ENCODE measurements around the gene HBG2. TPM values are rescaled to one million over a fixed set of nuclear protein-coding genes. Genes with fewer than 3 reads are reported as not detected.

The HBG2 gene
- total and polyA plus RNA-seq, 10 donors: 0.29 to 19.6 (median 4.2) TPM; not detected in 3

DNA sequence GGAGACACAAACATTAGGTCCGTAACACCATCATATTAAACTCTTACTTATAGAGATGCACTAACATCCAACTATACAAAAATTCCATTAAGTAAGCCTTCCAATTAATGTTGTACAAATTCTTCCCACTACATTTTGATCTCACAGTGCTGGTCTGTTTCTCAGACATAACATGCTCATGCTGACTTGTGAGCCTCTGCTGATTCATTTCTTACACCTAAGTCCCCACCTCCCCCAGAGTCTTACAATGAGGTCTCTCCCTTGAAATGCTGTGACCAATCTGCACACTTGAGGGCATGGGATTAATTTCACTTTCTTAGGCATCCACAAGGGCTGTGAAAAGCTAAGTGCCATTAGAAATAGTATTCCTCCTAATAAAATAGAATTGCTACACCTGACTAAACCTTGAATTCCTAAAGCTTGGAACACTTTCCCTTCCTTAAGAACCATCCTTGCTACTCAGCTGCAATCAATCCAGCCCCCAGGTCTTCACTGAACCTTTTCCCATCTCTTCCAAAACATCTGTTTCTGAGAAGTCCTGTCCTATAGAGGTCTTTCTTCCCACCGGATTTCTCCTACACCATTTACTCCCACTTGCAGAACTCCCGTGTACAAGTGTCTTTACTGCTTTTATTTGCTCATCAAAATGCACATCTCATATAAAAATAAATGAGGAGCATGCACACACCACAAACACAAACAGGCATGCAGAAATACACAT lies 6.9 kb downstream of the HBG2 start:
- Histone ChIP-seq H3K4me3 (no peak overlapping the region), H3K27me3 (replicated peaks in 1 of 7) (no peaks in the 10 kb centered on the region), H3K4me1 (no peaks in the 10 kb centered on the region), H3K9me3 (no peaks in the 10 kb centered on the region), H3K36me3 (no peaks in the 10 kb centered on the region), H3K27ac (no peak overlapping the region)
- intact Hi-C loops (cut with DNase I; ENCODE audit: low total_unique reads): no loop called here
- 83 to 92% (median 86%) methylated on average over 3 of the region's 3 CpGs for WGBS, 5 donors
- no peak for TF ChIP-seq POLR2AphosphoS5 (IDR thresholded peaks at IDR 0.05)
- TF ChIP-seq, protein P1, sequence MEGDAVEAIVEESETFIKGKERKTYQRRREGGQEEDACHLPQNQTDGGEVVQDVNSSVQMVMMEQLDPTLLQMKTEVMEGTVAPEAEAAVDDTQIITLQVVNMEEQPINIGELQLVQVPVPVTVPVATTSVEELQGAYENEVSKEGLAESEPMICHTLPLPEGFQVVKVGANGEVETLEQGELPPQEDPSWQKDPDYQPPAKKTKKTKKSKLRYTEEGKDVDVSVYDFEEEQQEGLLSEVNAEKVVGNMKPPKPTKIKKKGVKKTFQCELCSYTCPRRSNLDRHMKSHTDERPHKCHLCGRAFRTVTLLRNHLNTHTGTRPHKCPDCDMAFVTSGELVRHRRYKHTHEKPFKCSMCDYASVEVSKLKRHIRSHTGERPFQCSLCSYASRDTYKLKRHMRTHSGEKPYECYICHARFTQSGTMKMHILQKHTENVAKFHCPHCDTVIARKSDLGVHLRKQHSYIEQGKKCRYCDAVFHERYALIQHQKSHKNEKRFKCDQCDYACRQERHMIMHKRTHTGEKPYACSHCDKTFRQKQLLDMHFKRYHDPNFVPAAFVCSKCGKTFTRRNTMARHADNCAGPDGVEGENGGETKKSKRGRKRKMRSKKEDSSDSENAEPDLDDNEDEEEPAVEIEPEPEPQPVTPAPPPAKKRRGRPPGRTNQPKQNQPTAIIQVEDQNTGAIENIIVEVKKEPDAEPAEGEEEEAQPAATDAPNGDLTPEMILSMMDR (IDR thresholded peaks at IDR 0.05 in 8 of 11, conservative IDR thresholded peaks at IDR 0.05 in 3 of 11): no peak
- TF ChIP-seq POLR2A (IDR thresholded peaks at IDR 0.05): no peak
- DNase-seq: no peak

DNA sequence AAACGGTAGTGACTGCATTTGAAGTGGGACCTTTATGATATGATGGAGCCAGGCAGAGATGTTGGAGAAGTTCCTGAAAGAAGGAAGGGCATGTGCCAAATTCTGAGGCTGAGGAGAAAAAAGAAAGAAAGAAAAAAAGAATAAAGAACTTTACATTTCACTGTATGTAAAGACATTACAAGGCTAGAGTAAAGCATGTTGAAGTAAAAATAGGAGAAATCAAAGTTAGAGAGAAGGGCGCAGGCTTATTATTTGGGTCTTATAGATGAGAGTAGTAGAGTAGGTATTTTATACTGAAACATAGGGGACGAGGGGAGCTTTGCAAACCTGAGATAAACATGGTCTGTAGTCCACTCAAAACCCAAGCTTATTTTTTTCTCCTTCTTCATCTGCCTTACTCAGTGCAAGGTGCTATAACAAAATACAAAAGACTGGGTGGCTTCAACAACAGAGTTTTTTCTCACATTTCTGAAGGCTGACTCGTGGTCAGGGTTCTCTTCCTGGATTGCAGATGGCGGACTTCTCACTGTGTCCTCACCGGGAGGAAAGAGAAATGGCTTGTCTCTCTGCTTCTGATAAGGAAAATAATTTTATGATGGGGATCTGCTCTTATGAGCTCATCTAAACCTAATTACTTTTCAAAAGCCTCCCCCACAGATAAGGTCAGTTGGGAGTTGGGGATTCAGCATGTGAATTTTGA lies 7.7 kb downstream of the HBG2 start:
- Histone ChIP-seq H3K27ac (no peak overlapping the region), H3K27me3 (replicated peaks in 1 of 7) (no peaks in the 10 kb centered on the region), H3K36me3 (no peaks in the 10 kb centered on the region), H3K9me3 (no peaks in the 10 kb centered on the region), H3K4me1 (no peaks in the 10 kb centered on the region), H3K4me3 (no peak overlapping the region)
- WGBS, 5 donors: 61 to 72% (median 66%) methylated on average over 6 of the region's 6 CpGs
- TF ChIP-seq POLR2A (IDR thresholded peaks at IDR 0.05) (no peak), POLR2AphosphoS5 (IDR thresholded peaks at IDR 0.05) (no peak)
- TF ChIP-seq, protein P1 (IDR thresholded peaks at IDR 0.05 in 8 of 11, conservative IDR thresholded peaks at IDR 0.05 in 3 of 11): no peak
- DNase-seq: no peak
- intact Hi-C loops (cut with DNase I; ENCODE audit: low total_unique reads): no loop called here

DNA sequence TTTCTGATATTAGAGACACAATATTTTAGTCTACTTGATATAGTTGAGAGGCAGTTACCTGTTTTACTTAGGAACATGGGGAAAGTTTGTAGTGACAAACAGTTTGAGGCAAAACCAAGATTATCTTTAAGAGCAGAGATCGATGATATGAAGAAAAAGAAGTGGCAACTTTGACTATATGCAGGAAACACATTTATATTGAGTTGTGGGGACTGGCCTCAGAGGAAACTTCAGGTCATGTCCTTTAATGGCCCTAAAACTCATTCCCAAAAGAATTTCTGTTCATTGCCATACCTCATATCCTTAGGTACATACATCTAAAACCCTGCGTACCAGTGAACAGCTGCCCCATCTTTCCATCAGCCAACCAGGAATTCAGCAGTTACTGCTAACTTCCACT lies 9.4 kb downstream of the HBG2 start:
- Histone ChIP-seq H3K27me3 (replicated peaks in 1 of 7) (no peaks in the 10 kb centered on the region), H3K36me3 (no peaks in the 10 kb centered on the region), H3K27ac (no peak overlapping the region), H3K4me3 (no peak overlapping the region), H3K4me1 (no peaks in the 10 kb centered on the region), H3K9me3 (no peaks in the 10 kb centered on the region)
- no peak for DNase-seq
- WGBS, 5 donors: 55 to 71% (median 64%) methylated on average over 2 of the region's 2 CpGs
- TF ChIP-seq, protein P1 (IDR thresholded peaks at IDR 0.05 in 8 of 11, conservative IDR thresholded peaks at IDR 0.05 in 3 of 11): no peak
- TF ChIP-seq POLR2AphosphoS5 (IDR thresholded peaks at IDR 0.05) (no peak), POLR2A (IDR thresholded peaks at IDR 0.05) (no peak)
- intact Hi-C loops (cut with DNase I; ENCODE audit: low total_unique reads): no loop called here

DNA sequence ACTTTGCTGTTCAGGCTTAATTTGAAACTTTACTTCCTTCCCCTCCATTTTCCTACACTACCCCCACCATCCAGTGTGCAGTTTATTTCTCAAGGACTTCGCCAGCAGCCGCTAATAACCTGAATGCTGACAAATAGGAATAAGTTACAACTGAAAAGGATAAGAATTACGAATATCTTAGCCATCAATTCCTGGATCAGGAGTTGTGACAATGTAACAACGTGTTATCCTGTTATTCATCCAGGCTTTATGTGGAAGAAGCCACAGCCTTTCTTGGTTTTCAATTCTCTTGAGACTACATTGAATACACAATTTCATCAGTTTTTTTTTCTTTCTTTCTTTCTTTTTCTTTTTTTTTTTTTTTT lies 10.8 kb downstream of the HBG2 start:
- Histone ChIP-seq H3K27ac (no peak overlapping the region), H3K4me1 (no peaks in the 10 kb centered on the region), H3K36me3 (no peaks in the 10 kb centered on the region), H3K27me3 (replicated peaks in 1 of 7) (no peaks in the 10 kb centered on the region), H3K4me3 (no peak overlapping the region), H3K9me3 (no peaks in the 10 kb centered on the region)
- no peak for DNase-seq
- TF ChIP-seq, protein P1 (IDR thresholded peaks at IDR 0.05 in 8 of 11, conservative IDR thresholded peaks at IDR 0.05 in 3 of 11): no peak
- WGBS, 5 donors: 70 to 84% (median 80%) methylated on average over 4 of the region's 4 CpGs
- intact Hi-C loops (cut with DNase I; ENCODE audit: low total_unique reads): no loop called here

All from spleen (tissue), 11 donors.